A673 (cell line): Measurements from ENCODE around the gene KCNT2.

Experiments
- EZH2 ChIP-seq: fragments of 200-600 bp; sonication (generic); IDR thresholded peaks from 2 replicates; pipeline ENCODE4 v1.6.1; 2017; ENCODE audit warnings: borderline replicate concordance, low read depth, mild to moderate bottlenecking, mixed read lengths, antibody characterized with exemption, low read length; ENCODE audit not compliant: poor library complexity, severe bottlenecking
- TF ChIP-seq, protein P1 (sequence below): fragments of 300-800, 200-600 bp; sonication (generic); conservative IDR thresholded peaks from 2 replicates; pipeline ENCODE4 v1.5.1; 2017; ENCODE audit warnings: low read depth, mild to moderate bottlenecking, antibody characterized with exemption, low read length, moderate library complexity, mixed read lengths

DNA sequence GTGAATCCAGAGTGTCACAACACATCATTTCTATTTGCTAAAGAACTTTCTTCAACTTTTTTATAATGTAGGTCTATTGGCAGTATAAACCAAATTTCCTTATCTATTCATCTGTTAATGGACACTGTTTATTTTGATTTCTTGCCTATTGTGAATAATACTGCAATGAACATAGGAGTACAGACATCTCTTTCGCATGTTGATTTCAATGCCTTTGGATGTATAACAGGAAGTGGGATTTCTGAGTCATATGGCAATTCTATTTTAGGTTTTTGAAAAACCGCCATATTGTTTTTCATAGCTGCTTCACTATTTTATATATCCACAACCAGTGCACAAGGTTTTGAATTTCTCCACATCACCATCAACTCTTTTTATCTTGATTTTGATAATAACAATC lies 198.7 kb downstream of the KCNT2 start:
- TF ChIP-seq, protein P1, sequence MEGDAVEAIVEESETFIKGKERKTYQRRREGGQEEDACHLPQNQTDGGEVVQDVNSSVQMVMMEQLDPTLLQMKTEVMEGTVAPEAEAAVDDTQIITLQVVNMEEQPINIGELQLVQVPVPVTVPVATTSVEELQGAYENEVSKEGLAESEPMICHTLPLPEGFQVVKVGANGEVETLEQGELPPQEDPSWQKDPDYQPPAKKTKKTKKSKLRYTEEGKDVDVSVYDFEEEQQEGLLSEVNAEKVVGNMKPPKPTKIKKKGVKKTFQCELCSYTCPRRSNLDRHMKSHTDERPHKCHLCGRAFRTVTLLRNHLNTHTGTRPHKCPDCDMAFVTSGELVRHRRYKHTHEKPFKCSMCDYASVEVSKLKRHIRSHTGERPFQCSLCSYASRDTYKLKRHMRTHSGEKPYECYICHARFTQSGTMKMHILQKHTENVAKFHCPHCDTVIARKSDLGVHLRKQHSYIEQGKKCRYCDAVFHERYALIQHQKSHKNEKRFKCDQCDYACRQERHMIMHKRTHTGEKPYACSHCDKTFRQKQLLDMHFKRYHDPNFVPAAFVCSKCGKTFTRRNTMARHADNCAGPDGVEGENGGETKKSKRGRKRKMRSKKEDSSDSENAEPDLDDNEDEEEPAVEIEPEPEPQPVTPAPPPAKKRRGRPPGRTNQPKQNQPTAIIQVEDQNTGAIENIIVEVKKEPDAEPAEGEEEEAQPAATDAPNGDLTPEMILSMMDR: no peak
- no peak for TF ChIP-seq EZH2
